Nephron progenitor cell (in vitro differentiated cells): ENCODE measurements around the gene KCNMA1.

ENCODE experiments used
- DNase-seq: peaks from one replicate; pipeline ENCODE4 v3.0.0; 2021
- H3K27ac Mint-ChIP-seq: 2 replicates; pipeline ENCODE4 v1.8.0; 2021; ENCODE audit warnings: mild to moderate bottlenecking, moderate library complexity, mixed read lengths
- H3K27me3 Mint-ChIP-seq: 2 replicates; pipeline ENCODE4 v1.8.0; 2021; ENCODE audit warnings: mild to moderate bottlenecking, low read depth, mixed read lengths; ENCODE audit not compliant: poor library complexity
- H3K36me3 Mint-ChIP-seq: 2 replicates; pipeline ENCODE4 v1.8.0; 2021; ENCODE audit warnings: low read depth, mixed read lengths
- H3K4me1 Mint-ChIP-seq: 2 replicates; pipeline ENCODE4 v1.8.0; 2021; ENCODE audit warnings: mixed read lengths
- H3K4me3 Mint-ChIP-seq: 2 replicates; pipeline ENCODE4 v1.8.0; 2021; ENCODE audit warnings: mild to moderate bottlenecking, moderate library complexity, mixed read lengths
- H3K9me3 Mint-ChIP-seq: 2 replicates; pipeline ENCODE4 v1.8.0; 2021; ENCODE audit warnings: mild to moderate bottlenecking, moderate library complexity, mixed read lengths
- TF ChIP-seq, protein P1 (sequence below): fragments of 200-600 bp; sonication (generic); IDR thresholded peaks from 2 replicates; pipeline ENCODE4 v1.5.0; 2021; ENCODE audit warnings: antibody characterized with exemption

KCNMA1 gene

DNA sequence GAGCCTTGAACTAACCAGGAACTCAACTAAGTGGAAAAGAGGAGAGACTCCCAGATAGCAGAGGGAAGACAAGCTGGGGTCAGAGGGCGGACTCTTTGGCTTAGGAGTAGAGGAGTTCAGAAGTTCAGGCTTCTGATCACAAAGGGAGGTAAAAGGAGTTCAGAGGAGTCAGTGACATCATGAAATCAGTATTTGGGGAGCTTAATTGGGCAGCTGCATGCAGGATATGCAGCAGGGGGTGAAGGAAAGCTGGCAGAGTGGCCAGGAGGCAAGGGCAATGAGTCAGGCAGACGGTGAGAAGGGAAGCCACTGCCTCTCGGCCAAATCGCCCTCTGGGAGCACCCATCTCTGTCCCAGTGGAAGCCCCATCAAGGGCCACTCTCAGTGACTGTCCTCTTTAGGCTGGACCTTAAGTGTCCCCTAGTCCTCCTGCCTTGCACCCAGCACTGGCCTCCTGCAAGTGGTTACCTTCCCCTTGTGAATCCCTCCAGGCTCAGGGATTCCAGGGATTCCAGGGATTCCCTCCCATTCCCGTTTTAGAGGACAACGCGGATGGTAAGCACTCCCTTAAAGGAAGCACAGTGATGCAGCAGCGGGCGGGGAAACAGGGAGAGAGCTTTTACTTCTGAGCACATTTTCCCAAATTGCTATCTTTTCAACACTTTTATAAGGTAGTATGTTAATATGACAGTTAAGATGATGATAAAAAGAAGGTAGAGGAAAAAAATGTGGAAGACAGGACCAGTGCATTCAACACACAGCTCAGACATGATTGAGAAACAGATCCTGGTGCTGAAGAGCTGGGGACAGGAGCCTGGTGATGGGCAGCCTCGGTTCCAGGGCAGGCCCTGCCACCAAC, 72.6 kb downstream of the KCNMA1 start:
- Mint-ChIP-seq H3K27ac (peak overlapping the region; percentile 73), H3K9me3 (no peaks in the 10 kb centered on the region), H3K4me3 (no peak overlapping the region), H3K27me3 (peaks cover 9% of the 10 kb centered on the region), H3K36me3 (no peaks in the 10 kb centered on the region), H3K4me1 (peaks cover 24% of the 10 kb centered on the region)
- TF ChIP-seq, protein P1, sequence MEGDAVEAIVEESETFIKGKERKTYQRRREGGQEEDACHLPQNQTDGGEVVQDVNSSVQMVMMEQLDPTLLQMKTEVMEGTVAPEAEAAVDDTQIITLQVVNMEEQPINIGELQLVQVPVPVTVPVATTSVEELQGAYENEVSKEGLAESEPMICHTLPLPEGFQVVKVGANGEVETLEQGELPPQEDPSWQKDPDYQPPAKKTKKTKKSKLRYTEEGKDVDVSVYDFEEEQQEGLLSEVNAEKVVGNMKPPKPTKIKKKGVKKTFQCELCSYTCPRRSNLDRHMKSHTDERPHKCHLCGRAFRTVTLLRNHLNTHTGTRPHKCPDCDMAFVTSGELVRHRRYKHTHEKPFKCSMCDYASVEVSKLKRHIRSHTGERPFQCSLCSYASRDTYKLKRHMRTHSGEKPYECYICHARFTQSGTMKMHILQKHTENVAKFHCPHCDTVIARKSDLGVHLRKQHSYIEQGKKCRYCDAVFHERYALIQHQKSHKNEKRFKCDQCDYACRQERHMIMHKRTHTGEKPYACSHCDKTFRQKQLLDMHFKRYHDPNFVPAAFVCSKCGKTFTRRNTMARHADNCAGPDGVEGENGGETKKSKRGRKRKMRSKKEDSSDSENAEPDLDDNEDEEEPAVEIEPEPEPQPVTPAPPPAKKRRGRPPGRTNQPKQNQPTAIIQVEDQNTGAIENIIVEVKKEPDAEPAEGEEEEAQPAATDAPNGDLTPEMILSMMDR = no peak
- peak; percentile 15 for DNase-seq

DNA sequence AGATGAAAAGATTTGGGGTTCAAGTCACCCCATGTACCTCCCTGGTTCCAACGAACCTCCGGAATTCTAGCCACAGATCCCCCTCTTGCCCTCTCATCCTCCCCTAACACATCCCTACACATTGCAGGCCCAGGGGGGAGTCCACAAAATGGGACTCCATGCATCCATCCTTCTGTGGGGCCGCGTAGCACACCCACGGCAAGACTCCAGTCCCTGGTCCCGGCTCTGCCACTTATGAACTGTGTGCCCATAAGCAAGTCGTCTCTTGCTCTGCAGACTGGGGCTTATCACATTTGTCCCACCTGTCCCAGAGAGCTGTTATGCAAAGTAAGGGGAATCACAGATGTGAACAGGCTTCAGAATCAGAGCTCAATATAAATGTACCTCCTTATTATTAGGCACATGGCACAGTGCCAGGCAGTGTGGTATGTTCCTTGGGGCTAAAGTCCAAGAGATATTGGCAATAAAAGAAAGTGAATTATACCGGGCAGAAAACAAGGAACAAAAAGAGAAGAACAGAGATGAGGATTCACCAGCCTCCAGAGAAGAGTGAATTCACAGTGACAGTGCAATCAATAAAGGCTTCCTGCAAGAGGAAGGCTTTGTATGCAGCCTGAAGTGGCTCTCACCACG, 73.9 kb downstream of the KCNMA1 start:
- H3K4me1 Mint-ChIP-seq = peaks cover 24% of the 10 kb centered on the region
- H3K27me3 Mint-ChIP-seq = peaks cover 9% of the 10 kb centered on the region
- no peak overlapping the region for H3K4me3 Mint-ChIP-seq
- no peak overlapping the region for H3K27ac Mint-ChIP-seq
- TF ChIP-seq, protein P1 = no peak
- H3K36me3 Mint-ChIP-seq = no peaks in the 10 kb centered on the region
- no peak for DNase-seq
- no peaks in the 10 kb centered on the region for H3K9me3 Mint-ChIP-seq

DNA sequence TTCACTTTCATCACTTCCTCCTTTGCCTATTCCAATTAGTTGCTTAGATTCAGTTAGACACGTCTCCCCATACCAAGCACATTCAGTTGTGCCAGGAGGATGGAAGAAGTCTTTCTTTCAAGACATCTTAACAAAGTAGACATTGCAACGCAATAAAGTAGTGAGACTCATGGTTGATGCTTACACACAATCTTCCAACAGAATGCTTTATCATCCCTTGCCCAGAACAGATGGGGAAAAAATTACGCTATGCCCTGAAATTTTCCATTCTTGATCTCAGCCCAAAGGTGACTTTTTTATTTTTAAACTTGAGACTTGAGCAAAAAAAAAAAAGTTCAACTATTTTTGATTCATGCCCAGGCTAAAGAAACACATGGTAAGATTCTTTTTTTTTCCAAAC, 74.9 kb downstream of the KCNMA1 start:
- peaks cover 24% of the 10 kb centered on the region for H3K4me1 Mint-ChIP-seq
- no peak for DNase-seq
- no peaks in the 10 kb centered on the region for H3K36me3 Mint-ChIP-seq
- H3K27ac Mint-ChIP-seq = no peak overlapping the region
- TF ChIP-seq, protein P1 = no peak
- H3K4me3 Mint-ChIP-seq = no peak overlapping the region
- no peaks in the 10 kb centered on the region for H3K9me3 Mint-ChIP-seq
- H3K27me3 Mint-ChIP-seq = peaks cover 9% of the 10 kb centered on the region

DNA sequence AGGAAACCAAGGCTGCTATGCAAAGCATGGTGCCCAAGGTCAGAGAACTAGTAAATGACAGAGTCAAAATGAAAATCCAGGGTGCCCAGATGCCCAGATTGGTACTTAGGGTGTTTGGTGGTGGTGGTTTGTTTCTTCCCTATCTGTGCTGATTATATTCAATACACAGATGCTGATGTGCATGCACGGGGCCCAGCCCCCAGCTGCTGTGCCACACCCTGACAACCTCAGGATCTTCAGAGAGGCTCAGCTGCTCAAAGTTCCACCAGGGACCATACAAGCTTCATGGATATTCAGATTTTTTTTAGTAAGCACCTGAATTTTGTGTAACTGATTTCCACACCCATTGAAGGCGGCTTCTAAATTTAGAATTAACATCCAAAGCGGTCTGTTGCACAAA, 75.6 kb downstream of the KCNMA1 start:
- no peaks in the 10 kb centered on the region for H3K36me3 Mint-ChIP-seq
- DNase-seq = no peak
- H3K27me3 Mint-ChIP-seq = peaks cover 9% of the 10 kb centered on the region
- H3K4me3 Mint-ChIP-seq = no peak overlapping the region
- H3K4me1 Mint-ChIP-seq = peaks cover 26% of the 10 kb centered on the region
- TF ChIP-seq, protein P1 = no peak
- no peak overlapping the region for H3K27ac Mint-ChIP-seq
- H3K9me3 Mint-ChIP-seq = no peaks in the 10 kb centered on the region

DNA sequence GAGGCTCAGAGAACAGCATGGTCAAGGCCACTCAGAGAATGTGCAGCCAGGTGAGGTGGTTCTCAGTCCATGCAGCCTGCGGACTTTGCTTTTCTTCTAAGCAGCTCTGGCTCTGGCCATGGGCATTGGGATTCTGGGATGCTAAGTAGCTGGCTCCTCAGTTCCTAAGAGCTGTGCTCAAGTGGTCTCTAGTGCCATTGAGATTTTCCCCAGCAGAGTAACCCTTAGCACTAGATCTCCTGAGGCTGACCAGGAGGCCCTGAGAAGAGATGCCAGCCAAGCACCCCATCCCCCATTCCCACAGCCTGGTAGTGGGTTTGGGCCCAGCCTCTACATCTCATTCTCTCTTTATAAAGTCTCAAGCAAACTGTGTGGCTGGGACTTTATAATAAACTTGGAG, 77.1 kb downstream of the KCNMA1 start:
- Mint-ChIP-seq H3K4me3 (no peak overlapping the region), H3K27ac (no peak overlapping the region), H3K9me3 (no peaks in the 10 kb centered on the region), H3K4me1 (peaks cover 31% of the 10 kb centered on the region), H3K36me3 (no peaks in the 10 kb centered on the region), H3K27me3 (peaks cover 3% of the 10 kb centered on the region)
- TF ChIP-seq, protein P1 = no peak
- no peak for DNase-seq

DNA sequence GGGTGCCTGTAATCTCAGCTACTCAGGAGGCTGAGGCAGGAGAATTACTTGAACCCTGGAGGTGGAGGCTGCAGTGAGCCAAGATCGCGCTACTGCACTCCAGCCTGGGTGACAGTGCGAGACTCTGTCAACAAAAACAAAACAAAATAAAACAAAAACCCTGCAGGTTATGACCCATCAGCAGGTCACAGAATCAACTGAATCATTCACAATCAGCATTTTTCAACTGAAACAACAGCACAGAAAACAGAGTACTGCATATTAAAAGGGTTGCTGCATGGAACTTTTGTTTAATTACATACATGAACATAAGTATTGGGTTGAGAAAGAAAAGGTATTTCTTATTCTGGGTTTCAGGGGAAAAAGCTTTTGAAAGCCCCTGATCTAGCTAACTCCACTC, 77.6 kb downstream of the KCNMA1 start:
- Mint-ChIP-seq H3K4me3 (no peak overlapping the region), H3K9me3 (no peaks in the 10 kb centered on the region), H3K36me3 (no peaks in the 10 kb centered on the region), H3K27me3 (peaks cover 3% of the 10 kb centered on the region), H3K4me1 (peaks cover 31% of the 10 kb centered on the region), H3K27ac (no peak overlapping the region)
- no peak for DNase-seq
- TF ChIP-seq, protein P1 = no peak
